Activated CD4-positive, alpha-beta T cell treated with anti-CD3 and anti-CD28 coated beads for 48 hours (primary cell): ENCODE measurements around the gene GPRIN1.
"Not testable (repeated sequence)": the region's sequence is repeated elsewhere in the genome, so short reads cannot be mapped to it uniquely, and the experiment has no call there.

ENCODE experiments used
- DNase-seq: peaks from one replicate; pipeline ENCODE4 v3.0.0-alpha.2; 2020

The GPRIN1 gene

DNA sequence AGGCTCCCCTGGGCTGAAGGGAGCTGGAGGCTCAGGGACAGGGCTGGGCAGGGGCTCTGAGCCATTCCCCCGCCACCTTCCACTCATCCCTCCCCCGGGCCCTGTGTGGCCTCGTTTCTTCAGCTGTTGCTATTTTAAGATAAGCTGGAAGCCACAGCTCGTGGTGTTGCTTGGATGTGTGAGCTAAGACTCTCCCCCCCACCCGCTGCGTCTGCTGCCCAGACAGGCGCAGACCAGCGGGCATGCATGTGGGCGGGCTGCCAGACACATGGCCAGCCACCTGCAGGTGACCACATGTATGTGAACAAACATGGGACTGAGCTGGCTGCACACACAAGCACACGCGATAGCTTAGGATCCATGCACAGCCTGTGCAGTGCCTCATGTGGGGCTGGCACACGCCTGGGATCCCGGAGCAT, 11.7 kb upstream of the GPRIN1 start:
- no peak for DNase-seq

DNA sequence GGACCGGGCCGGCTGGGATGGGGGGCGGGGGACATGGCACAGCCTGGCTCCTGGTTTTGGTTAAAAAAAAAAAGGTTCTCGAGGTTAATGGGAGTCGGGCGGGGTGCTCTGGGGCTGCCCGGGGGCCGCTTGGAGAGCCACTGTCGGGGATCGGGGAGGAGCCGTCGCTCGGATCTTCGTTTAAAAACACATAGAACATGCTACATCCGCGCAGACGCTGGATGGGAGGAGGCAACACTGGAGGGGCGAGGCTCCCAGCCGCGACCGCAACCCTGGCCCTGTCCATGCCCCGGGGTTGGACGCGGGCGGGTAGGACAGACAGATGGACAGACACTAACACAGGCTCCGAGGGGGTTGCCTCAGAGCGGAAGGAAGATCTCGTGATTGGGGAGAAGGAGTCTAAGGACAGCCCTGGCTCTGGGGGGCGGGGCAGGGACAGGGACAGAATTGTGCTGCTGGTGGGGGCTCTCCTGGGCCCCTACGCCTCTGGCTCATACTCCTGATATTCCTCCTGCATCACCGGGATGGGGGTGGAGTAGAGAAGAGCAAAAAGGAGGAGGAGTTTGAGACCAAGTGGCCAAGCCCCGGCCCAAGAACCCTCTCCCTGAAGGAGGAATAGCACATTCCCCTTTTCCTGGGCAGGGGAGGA, 10.5 kb upstream of the GPRIN1 start:
- DNase-seq = peak; percentile 37

DNA sequence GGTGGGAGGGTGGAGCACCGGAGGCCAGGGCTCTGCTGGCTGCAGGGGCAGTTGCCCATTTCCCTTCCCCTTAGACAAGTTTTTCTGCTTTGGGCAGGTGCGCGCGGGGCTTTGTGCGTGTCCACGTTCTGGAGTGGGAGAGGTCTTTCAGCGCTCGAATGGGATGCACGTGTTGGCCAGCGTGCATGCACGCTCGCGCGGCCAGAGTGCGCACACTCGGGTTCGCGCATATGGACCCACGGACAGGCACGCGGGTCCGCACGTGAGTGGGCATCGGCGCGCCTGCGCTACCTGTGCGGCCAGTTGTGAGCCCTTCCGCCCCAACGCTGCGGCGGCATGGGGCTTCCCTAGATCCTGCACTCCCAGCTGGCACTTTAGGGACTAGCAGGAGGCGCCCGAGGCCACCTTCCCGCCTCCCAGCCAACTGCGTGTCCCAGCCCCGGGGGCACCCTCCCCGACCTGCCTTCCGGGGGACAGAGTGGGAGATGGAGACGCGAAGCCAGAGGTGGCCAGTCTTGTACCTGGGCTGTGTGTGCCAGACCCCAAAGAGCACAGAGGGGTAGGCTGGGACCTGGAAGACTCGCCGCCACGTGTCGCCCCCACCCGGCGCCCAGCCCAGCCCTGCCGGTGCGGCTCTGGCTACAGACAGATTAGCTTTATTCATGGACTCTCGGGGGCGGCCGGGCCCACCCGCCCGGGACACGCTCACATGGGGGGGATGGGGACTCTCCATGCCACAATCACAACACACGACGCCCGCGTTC, 9.8 kb upstream of the GPRIN1 start:
- DNase-seq = no peak

DNA sequence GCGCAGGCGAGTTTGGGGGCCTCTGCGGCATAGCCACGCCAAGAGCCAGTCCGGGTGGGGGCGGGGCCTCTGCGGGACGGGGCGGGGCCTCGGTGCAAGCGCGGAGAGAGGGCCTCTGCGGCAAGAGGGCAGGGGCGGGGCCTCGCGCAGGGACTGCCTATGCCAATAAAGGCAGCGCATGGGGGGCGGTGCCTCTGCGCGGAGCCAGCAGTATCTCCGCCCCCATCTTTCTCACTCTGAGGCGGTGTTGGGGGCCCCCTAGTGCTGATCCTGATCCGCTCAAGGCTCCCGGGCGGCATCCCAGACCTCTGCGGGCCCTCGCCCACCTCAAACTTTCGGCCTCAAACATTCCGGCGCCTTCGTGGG, 9.2 kb upstream of the GPRIN1 start:
- DNase-seq = peak; percentile 93

DNA sequence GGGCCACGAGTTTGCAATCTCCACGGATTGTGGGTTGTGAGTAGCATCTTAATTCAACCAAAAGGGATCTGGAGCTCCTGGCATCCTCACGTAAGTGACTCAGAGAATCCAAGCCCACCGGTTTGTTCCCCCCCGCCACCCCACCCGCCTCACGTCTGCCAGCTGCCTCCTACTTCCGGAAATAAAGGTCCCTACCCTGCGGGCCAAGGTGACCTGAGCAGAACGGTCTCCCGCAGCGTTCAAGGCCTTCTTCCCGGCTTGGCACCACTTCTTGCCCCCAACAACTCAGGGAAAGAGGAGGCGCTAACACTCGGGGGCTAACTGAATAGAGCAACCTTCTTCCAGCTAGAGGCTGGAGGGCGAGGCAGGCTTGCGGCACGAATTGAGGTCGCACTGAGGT, 8.8 kb upstream of the GPRIN1 start:
- DNase-seq = no peak

DNA sequence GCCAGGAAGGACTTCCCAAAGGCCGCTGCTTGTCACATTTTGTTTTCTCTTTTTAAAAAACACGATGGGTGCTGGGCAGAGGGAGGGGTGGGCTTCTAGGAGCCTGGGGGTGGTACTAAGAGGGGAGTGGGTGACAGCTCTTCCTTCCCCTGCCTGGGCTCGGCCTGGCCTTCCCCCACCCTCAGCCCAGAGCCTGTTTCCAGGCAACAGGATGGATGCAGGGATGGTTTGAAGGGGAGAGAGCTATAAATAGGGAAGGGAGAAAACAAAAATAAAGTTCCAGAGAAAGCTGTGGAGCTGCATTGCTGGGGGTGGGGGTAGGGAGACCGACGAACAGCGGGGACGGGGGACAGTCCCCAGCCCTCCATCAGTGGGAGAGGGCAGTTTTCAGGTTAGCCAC, 6.6 kb upstream of the GPRIN1 start:
- no peak for DNase-seq

DNA sequence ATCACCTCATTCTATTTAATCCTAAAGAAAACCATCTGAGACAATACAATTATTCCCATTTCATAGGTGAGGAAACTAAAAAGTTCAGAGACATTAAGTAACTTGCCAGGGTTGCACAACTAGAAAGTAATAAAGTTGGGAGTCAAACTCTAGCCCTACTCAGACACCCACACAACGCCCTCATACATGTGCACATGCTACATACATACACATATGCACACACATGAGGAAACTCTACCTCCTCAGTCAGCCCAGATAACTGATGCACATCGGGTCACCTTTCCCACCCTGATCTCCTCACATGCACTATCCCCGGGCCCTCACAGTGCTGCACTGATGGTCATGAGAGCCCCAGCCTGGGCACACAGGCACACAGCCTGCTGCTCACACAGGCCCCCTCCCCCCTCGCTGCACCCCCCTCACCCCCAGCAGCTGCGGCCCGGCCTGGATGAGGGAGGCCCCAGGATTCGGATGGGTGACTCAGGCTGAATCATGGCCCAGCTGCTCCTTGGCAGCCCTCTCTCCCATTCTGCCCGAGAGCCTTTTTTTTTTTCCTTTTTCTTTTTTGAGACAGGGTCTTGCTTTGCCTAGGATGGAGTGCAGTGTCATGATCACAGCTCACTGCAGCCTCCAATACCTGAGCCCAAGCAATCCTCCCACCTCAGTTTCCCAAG, 5.0 kb upstream of the GPRIN1 start:
- no peak for DNase-seq

DNA sequence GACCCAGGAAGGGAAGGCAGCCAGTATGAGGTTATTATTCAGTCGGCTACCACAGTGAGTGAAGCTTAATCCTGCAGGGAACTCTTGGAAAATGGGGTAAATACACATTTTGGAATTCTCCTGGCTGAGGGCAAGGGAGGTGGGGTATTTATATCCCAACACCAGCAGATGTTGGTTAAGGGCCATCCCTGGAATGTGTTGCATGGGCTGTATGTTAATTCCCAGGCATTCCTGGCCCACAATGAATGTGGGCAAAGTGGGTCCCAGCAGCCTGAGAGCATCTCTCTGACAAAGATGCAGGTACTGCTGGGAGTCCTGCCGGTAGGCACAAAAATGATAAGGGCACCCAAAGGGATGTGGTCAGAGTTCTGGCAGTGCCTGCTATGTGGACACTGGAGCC, 2.9 kb upstream of the GPRIN1 start:
- DNase-seq = no peak

DNA sequence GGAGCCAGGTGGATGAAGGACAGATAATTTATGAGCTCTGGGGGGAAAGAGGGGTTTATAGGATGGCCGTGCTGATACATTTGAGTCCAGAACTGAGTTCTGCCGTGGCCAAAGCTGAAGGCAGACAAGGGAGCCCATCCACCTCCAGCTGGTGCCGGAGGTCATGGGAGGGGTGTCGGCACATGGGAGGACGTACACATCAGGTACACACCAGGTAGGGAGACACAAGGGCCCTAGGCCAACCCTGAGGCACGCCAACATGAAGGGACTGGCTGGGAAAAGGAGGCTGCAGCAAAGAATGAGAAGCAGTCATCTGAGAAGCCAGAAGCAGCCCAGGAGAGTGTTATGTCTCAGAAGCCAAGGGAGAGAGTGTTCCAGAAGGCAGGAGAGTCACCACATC, 2.1 kb upstream of the GPRIN1 start:
- no peak for DNase-seq

DNA sequence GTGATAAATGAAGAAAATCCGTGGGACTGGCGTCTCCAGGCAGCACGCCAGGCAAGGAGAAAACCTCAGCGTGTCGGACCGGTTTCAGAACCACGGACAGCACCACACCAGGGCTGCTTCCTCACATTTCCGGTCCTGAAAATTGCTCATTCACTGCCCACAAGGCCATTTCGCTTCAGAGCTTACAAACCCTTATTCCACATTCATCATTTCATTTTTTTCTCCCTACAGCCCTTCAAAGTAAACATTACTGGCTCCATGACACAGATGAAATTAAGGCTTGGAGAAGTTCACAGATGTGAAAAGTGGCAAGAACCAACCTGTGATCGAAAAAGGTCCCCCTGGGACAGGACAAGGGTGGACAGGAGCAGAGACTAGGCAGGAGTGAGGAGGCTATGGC, 1.5 kb upstream of the GPRIN1 start:
- peak; percentile 68 for DNase-seq

DNA sequence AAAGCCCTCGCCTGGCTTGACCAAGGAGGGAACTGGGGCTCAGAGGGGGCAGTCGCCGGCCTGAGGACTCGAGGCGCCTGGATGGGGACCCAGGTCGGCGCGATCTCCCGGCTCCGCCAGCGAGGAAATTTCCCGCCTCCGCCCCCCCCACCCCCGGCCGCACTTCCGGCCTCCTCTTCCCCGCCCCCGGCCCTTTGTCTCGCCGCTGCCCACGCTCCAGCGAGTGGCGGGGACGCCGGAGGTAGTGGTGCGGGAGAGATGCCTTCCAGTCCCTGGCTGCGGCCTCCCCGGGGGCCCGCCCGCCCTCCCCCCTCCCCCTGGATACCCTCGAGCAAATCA, 448 bp upstream of the GPRIN1 start:
- DNase-seq = no peak

DNA sequence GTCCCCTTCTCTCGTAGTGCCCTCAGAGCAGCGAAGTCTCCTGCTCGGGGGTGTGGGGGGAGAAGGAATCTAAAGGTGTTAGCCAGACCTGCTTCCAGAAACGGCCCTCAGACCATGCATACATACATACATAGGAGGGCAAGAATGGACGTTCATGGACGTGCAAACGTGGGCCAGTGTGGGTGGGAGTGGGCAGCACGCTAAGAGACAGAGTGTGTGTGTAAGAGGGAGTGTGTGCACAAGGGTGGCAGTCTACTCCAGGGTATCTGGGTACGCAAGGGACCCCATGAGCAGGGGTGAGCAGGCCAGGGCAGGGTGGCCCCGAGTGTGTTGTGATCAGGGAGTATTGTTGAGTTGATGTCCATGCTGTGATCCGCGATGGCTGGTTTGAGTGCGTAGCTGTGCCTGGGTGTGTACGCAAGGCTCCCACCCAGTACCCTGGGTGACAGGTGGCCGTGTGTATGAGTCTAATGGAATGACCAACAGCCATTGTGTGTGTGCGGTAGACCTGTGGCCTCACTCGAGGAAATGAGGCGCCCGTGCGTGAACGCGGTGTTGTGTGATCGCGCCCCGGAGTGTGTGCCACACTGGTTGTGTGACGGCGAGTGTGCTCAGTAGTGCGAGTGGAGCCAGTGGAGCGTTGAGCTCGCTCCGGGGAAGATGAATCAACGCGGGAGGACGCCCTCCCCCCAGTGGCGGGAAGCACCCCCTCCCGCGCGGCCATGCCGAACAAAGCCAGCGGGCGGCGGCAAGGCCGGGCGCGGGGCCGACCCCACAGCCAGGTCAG, 826 bp downstream of the GPRIN1 start:
- DNase-seq = peak; percentile 48

DNA sequence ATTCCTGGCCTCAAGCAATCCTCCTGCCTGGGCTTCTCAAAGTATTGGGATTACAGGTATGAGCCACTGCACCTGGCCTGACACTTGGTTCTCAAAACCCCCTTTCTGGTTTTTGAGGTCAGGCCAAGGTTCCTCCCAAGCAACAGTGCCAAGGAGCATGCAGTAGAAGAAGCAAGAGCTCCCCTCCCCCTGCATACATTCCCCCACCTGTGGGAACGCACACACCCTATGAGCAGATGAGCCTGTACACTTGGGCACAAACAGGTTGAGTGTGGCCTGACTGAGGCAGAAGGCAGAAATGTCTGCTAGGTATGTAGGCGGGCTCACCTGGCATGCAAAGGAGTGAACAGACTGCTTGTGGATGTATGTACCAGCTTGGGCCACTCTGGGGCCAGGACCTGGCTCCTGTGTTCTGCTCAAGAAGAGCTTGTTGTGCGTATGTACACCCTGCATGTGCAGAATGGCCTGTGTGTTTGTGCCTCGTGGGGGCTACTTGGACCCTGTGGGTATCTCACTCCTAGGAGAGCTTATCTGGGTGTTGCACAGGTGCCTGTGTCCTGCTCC, 1.7 kb downstream of the GPRIN1 start:
- no peak for DNase-seq

DNA sequence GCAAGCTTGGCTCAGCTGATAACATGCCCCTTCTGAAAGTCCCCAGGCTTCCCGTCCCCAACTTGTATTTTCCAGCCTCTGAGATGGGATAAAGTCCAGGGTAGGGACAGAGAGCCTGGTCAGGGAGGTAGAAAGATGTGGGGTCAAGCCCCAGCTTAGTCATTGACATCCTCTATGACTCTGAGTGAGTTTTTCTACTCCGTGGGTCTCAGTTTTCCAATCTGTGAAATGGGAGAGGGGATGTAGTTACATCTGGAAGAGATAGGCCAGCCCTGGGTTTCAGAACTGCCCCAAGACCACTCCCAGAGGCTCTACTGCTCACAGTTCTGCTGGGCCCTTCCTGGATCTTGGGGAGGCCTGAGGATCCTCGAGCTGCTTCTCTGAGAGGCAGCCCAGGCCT, 3.1 kb downstream of the GPRIN1 start:
- DNase-seq = no peak

DNA sequence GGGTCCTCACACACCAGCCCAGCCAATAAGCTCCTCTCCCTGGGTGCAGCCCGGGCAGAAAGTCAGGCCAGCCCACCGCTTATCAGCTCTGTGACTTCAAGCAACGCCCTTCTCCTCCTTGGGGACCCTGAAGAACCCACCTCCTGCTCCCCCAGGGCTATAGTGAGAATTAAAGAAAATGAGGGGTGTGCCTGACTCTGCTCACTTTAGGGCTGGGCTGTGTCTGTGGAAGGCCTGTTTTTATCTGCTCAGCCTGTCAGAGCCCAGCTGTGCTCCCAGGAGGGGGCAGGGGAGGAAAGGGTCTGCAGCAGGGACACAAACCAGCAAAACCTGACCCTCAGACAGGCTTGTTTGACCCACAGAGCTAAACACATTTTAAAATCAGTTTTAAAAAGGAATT, 3.9 kb downstream of the GPRIN1 start:
- no peak for DNase-seq

DNA sequence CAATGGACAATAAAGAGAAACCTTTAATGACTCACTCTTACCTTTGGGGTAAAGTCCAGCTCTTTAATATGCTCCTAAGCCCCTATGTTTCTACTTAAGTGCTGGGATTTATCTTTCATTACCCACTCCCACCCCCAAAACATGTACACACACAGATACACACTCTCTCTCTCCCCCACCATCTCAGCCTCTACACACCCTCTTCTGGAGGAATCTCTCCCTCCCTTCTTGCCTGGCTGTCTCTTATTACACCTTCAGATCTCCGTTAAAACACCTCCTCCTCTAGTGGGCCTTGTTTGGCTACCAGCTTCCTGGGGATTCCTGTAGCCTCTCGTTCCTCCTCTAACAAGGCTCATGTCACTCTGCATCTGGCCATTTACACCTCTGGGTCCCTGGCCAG, 6.9 kb downstream of the GPRIN1 start:
- no peak for DNase-seq

DNA sequence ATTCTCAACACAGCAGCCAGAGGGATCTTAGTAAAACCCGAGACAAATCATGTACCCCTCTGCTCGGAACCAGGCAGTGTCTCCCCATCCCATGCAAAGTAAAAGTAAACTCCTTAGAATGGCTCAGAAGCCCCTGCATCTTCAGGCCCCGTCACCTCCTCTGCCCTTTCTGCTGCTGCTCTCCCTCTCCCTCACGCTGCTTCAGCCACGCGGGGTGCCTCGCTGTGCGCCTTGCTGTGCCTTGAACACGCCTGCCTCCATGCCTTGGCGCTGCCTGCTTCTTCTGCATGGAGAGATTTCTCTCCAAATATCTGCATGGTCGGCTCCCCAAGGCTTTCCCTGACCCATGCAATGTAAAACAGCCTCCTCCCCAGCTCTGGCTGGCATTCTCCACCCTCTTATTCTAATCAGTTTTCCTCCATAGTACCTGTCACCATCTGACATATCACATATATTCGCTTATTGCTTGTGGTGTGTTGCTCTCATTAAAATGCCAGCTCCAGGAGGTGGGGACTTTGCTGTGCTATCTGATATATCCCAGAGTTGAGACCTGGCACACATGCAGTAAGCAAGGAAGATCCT, 8.0 kb downstream of the GPRIN1 start:
- DNase-seq = no peak

DNA sequence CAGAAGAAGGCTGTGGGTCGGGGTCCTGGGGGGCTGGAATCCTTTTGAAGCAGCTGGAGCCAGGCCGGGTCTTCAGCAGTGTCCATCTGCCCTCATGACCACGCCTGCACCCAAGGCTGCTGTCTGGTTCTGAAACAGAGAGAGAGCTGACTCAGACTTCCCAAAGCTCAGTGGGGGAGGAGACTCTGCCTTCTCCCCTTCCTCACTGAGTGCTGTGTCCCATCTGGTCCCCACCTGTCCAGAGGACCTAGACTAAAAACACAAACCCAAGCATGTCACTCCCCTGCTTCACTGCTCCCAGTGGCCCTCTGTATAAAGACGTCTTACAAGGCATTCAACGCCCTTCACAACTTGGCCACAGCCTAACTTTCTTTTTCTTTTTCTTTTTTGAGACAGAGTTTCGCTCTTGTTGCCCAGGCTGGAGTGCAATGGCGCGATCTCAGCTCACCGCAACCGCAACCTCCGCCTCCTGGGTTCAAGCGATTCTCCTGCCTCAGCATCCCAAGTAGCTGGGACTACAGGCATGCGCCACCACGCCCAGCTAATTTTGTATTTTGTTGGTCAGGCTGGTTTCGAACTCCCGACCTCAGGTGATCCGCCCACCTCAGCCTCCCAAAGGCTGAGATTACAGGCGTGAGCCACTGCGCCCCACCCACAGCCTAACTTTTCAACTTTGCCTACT, 10.1 kb downstream of the GPRIN1 start:
- not testable (repeated sequence) for DNase-seq

DNA sequence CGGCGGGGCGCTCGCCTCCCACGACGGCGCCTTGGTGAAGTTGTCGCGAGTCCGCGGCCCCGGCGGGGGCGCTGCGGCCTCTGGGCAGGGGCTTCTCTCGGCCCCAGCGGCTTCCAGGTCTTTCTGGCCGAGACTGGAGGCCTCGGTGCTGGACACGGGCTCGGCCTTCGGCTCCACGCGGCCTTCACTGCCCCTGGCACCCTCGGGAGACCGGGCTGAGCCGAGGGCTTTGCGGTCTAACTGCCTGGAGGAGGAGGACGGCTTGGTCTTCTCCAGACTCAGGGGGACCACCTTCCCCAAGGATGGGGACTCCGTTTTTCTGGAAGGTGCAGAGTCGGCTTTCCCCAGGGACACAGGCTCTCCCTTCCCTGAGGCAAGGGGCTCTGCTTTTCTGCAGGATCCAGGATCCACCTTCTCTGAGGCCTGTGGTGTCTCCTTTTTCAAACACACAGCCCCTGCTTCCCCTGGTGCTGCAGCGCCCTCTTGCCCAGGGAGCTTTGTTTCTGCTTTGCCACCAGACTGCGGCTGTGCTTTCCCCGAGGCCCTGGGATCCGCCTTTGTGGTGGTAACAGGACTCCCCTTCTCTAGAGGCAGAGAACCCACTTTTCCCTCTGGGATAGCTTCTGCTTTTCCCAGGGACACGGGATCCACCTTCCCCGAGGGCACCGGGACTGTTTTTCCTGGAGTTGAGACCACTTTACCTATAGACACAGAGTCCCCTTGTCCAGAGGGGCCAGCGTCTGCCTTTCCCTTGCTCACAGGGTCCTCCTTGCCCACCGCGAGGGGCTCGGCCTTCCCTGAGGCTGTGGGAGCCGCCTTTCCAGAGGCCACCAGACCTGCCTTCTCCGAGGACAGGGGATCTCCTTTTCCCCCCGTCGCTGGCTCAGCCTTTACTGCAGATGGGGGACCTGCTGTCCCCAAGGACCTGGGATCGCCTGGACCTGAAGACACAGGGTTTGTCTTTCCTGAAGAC, 12.3 kb downstream of the GPRIN1 start:
- peak; percentile 35 for DNase-seq

DNA sequence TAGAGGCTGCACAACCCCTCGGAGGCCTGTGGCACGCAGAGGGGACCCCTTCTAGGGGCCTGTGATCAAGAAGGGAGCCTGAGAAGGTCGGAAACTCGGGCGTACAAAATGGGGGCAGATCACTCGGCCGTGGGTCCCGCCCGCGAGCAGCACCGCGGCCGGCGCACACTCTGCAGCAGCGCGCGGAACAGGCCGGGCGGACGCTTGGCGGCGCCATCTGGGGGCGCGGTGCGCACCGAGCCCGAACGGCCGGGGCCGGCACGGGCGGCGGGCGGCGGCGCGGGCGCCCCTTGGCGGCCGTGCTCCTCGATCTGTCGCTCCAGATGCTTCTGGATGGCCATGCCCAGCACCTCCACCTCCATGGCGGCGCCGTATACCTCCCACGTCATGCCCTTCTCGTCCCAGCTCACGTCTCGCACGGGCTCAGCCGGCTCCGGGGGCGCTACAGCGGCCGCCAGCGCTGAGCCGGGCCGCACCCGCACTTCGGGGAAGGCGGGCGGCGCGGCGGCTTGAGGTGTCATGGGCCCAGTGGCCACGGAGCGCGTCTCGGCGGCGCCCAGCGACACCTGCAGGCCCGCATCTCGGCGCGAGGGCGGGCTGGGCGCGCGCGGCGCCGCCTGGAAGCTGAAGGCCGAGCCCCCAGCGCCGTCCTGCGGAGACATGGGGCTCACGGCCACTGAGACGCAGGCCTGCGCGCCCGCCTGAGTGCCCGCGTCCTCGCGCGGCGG, 13.1 kb downstream of the GPRIN1 start:
- peak; percentile 73 for DNase-seq
